Activated T-helper 1 cell treated with anti-CD3 and anti-CD28 coated beads, Interleukin-2, amount 50 U/mL, for 16 hours (primary cell): ENCODE results near the gene SYT11.
"Not testable (repeated sequence)": the region's sequence is repeated elsewhere in the genome, so short reads cannot be mapped to it uniquely, and the experiment has no call there.

ENCODE experiments used
- DNase-seq, 2 donors: peaks; one replicate each; pipeline ENCODE4 v3.0.0-alpha.2; 2020; ENCODE audit warnings: low read depth in 1 of 2, low spot score in 1 of 2

The SYT11 gene

GRCh38 chr1:155898888-155899287 is 39.5 kb downstream of the SYT11 start:
- no peak for DNase-seq

DNA sequence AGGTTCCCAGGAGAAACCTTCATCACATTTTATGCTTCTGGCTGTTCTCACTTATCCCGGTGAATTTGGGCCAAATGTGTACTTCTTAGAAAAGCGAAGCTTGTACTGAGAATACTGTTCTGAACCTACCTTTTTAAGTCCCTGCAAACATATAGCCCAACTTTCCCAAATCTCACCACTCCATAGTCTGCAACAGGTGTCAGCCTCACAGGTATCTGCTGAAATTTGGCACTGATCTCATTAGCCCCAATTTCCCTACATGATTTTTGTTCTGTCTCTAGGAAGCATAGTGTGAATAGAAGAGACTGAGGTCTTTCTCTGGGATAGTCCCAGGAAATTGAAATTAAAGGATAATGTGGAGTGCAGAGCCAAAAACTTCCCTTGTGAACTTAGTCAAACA is 40.3 kb downstream of the SYT11 start:
- no peak for DNase-seq

GRCh38 chr1:155900161-155900560 is 40.8 kb downstream of the SYT11 start:
- no peak for DNase-seq

DNA sequence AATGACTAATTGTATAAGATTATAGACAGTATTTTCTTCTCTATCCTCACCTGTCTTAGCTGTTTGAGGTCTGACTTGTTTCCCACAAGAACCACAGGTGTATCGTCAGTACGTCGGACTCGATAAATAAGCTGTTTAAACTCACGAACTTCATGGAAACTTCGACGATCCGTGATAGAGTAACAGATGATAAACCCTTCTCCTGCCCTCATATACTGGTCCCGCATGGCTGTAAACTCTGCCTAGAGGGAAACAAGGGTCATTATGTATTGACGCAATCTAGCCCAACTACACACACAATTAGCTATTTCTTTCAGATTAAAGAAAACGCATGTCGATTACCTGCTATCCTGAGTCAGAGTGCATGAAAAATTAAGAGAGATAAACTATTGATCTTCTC is 44.9 kb downstream of the SYT11 start:
- DNase-seq: no peak

- no peak for DNase-seq
These were observed 50.5 kb downstream of the SYT11 start for GRCh38 chr1:155909894-155910293.

- no peak for DNase-seq
These were observed 51.3 kb downstream of the SYT11 start for GRCh38 chr1:155910621-155911121.

- DNase-seq: peak; percentile 70 to 78
These were observed 52.0 kb downstream of the SYT11 start, which contains the start of gene RIT1 for GRCh38 chr1:155911156-155912055. TSS of gene RIT1 (minus strand) at chr1:155911349. CDS start at chr1:155910761, 588 bp downstream.

DNA sequence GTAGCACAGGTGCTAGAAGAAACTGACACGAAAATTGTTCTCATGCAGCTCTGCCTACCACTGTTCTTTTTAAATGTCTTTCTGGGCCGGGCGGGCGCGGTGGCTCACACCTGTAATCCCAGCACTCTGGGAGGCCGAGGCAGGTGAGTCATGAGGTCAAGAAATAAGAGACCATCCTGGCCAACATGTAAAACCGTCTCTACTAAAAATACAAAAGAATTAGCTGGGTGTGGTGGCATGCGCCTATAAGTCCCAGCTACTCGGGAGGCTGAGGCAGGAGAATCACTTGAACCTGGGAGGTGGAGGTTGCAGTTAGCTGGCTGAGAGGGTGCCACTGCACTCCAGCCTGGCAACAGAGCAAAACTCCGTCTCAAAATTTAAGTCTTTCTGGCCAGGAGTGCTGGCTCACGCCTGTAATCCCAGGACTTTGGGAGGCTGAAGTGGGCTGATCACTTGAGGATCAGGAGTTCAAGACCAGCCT is 52.7 kb downstream of the SYT11 start:
- no peak for DNase-seq

GRCh38 chr1:155913969-155914757 is 54.8 kb downstream of the SYT11 start:
- DNase-seq: no peak

DNA sequence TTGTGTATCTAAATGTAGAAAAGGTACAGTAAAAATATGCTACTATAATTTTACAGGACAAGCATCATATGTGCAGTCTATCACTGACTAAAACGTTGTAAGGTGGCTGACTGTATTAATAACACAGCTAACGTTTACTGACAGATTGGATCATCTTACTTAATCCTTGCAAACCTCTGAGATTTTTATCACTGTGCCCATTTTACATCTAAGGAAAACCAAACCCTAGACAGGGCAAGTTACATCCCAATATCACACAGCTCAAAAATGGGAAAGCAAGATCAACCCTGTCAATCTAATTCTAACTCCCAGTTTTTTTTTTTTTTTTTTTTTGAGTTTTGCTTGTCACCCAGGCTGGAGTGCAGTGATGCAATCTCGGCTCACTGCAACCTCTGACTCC is 59.3 kb downstream of the SYT11 start:
- DNase-seq: no peak

DNA sequence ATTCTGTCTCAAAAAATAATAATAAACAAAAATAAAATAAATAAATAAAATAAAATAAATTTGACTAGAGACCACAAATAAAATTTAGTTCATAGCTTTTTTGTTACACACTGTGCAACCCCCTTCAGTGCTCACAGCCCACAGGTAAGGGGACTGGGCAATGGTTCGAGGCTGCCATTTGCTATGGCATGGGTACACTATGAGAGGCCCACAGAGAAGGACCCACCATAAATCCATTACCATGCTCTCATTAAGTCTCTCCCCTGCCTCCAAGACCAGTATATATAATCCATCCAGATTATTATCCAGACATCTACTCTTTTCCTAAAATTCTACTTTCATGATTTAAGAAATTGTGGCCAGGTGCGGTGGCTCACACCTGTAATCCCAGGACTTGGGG is 60.4 kb downstream of the SYT11 start:
- no peak for DNase-seq

GRCh38 chr1:155920717-155921116 is 61.4 kb downstream of the SYT11 start:
- DNase-seq: no peak

GRCh38 chr1:155925506-155925905 is 66.1 kb downstream of the SYT11 start:
- no peak for DNase-seq

DNA sequence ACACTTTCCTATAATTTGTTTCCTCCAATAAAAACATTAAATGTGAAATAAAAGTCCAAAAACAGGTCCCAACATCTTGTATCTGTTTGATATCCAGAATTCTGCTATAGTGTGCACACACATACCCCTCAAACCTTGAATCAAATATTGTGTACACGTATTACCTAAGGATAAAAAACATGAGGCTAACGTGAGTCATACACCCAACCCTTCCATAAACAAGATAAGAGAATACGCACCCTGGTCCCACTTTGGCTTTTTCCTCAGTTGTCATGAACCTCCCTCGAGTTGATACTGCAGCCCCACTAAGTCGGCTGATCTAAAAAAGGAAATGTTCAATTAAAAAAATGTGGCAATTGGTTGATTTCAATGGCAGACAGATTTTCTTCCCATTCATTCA is 69.7 kb downstream of the SYT11 start:
- DNase-seq: no peak

- not testable (repeated sequence) for DNase-seq
These were observed 71.4 kb downstream of the SYT11 start for GRCh38 chr1:155930725-155931124.

GRCh38 chr1:155931332-155932038 is 72.1 kb downstream of the SYT11 start:
- DNase-seq: no peak

DNA sequence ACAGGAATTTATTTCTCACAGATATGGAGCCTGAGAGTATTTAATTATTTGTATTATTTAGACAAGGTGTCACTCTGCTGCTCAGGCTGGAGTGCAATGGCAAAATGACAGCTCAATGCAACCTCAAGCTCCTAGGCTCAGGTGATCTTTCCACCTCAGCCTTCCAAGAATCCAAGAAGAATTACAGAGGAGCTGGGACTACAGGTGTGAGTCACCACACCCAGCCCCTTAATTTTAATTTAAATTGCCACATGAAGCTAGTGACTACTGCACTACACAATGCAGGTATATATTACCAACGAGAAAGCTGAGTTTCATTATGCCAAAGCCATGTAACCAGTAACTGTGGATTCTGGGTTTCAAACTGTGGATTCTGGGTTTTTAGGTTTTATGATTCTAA is 72.7 kb downstream of the SYT11 start:
- DNase-seq: no peak

DNA sequence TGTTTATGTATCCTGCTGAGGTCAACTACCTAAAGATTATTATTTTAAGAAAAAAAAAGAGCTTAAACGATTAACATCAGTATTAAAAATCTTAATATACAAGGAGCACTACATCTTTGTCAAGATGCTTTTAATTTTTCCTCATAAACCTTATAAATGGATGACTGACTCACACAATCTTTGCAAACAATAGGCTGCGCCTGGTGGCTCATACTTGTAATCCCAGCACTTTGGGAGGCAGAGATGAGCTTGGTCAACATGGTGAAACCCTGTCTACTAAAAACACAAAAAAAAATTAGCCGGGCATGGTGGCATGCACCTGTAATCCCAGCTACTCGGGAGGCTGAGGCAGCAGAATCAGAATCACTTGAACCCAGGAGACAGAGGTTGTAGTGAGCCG is 73.1 kb downstream of the SYT11 start:
- no peak for DNase-seq

GRCh38 chr1:155933591-155934096 is 74.3 kb downstream of the SYT11 start:
- DNase-seq: no peak

DNA sequence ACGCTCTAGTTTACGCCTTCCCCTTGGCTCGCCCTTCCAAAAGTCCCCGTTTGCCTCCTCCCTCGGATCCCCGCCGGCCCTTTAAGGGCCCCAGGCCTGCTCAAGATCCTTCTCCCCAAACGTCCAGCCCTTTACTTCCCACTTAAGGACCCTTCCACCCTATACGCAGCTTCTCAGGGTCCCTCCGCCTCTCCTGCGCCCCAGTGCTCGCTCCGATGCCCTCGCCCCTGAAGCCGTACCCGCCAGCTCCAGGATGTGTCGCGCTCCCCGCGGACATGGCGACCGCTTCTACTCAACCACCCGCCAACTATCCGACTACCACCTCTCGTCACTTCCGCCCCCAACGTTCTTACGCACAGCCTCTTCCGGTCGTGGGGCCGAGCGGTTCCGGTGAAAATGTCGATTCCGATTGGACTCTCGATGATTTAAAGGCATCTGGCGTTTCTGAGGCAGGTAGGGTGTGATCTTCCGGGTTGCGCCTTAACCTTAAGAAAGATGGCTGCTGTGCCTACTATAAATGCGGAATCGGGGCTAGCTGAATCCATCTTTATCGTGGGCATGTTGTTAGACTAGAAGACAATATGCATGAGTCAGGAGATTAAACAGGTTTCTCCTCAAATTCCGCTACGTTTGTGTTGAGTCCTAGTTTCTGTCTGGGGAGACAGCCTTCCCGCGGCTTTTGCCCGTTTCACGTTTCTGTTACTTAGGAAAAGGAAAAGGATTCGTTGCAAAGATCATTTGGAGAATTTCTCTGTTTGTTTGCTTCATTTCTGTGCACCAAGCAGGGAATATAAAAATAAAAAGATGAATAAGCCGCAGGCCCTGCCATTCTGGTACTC is 74.9 kb downstream of the SYT11 start, which contains the start of gene KHDC4:
TSS of gene KHDC4 (minus strand) at position 317 of the 839 bp plus-strand sequence. CDS start at position 277, 40 bp downstream.
- DNase-seq: peak; percentile 84 to 91
